GM18907 (cell line): ENCODE measurements around the gene TCEAL7.
"Not testable (repeated sequence)": the region's sequence is repeated elsewhere in the genome, so short reads cannot be mapped to it uniquely, and the experiment has no call there.

Source experiments
- ATAC-seq: cut with Tn5 transposase; IDR thresholded peaks from one replicate; pipeline ENCODE4 v1.9.1; 2021; ENCODE audit warnings: mild to moderate bottlenecking, moderate library complexity; ENCODE audit not compliant: unreplicated experiment

The TCEAL7 gene

DNA sequence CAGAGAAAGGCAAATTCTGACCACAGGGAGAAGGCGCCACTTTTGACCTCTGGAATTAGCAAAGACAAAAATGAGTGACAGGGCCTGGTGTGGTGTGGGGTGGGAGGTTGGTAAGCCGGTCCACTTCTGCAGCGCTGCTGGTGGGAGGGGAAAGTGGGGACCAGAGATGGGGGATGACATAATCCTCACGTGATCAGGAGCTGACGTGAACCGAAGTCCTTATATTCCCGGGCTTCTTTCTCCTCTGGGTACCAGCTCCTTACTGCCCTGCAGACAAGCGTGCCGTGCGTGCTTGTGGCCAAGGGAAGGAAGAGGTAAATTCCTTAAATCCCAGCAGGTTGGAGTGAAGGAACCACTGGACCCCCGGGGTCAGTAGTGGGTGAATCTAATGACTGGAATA is at the start of gene TCEAL7:
Gene TCEAL7 (plus strand): TSS at position 249 of the 400 bp plus-strand sequence. CDS start 1,165 bp downstream, outside the sequence.
- ATAC-seq: no peak

DNA sequence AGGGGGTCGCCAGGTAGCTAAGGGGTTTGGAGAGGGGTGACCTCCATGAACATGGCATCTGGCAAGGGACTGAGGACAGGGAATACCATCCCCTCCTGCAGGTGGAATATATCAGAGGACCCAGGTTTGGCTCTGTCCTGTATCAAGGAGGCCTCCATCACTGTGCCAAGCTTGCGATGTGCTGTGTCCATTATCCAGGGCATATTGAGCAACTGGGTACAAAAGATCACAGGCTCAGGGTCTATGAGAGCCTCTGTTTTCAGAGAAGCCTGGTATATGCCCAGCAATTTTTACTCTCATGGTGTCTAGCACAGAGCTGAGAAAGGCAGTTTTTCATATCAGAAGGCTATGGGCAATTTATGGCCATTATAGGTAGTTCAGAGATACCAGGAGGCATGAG is 36.9 kb upstream of the TCEAL7 start:
- no peak for ATAC-seq

DNA sequence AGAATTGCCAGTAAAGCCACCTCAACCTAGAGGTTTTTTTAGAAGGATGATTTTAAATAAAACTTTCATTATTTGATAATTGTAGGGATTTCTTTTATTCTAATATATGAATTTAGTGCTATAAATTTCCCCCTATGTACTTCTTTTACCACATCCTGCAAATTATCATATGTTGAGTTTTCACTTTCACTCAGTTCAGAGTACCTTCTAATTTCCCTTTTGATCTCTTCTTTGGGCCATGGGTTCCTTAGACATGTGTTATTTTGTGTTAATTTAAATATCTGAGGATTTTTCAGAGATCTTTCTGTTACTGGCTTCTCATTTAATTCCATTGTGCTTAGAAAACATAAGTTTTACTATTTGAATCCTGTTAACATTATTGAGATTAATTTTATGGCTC is 25.3 kb upstream of the TCEAL7 start:
- no peak for ATAC-seq

- ATAC-seq: not testable (repeated sequence)
Measured at GRCh38 chrX:103305666-103306065, 24.4 kb upstream of the TCEAL7 start.

GRCh38 chrX:103309860-103310554 is 20.0 kb upstream of the TCEAL7 start:
- peak; percentile 3 for ATAC-seq

DNA sequence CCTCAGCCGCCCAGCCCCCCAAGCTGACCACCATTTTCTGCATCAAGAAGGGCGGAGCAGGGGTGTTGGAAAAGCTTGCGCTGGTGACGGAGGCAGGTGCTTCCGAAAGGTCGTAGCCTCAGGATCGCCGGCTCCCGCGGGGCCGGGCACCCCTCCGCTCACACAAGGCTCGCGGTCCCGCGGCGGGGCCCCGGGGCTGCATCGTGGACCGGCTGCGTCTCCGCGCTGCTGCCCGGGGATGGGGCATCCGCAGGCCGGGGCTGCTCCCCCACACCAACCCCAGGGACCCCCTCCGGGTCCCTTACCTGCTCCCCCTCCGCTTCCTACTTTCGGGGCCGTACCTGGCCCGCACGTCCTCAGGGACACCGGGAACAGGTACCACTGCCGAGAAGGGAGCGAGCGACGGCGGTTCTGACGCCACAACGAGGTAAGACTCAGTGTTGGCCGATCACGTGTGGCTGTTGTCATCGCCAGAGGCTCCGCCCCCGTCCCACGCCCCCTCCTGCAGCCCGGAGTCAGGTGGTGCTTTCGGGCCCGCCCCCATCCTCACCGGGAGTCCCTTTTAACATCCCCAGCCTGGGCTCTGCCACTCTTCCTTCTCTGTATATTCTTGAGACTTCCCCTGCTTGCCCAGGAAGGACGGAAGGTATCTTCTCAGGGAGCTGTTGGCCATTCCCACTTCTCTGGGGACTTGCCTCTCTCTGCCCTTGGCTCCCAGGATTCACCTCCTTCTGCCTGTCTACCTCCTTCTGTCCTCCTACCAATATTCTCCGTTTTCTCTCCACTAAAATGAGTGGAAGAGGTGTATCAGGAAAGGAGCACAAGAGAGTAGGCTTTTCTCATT is 19.3 kb upstream of the TCEAL7 start, which contains the start of gene BEX2:
Gene BEX2 (minus strand): TSS at position 436 of the 844 bp plus-strand sequence. CDS start 1,014 bp downstream, outside the sequence.
- peak; percentile 97 for ATAC-seq

- no peak for ATAC-seq
Measured at GRCh38 chrX:103311399-103311780, 18.6 kb upstream of the TCEAL7 start.

- no peak for ATAC-seq
Measured at GRCh38 chrX:103330681-103331288, 746 bp downstream of the TCEAL7 start.

DNA sequence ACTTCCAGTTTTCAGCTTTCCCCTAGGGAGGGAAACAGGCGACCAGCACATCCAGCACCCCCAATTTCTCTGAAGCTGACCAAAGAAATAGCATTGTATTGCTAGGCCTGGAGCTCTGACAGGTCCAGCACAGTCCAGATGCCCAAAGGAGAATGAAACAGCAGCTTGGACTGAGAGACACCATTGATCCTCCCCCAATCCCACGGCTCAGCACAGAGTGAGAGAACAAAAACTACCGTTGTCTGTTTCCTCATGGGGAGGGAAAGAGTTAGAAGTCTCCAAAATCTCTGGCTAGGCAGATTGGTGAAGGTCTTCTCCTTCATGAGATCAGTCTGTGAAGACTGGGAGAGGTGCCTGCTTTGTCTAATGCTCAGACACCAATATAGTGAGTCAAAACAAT is 8.6 kb downstream of the TCEAL7 start:
- ATAC-seq: no peak

- peak; percentile 73 for ATAC-seq
Measured at GRCh38 chrX:103343105-103343504, 13.1 kb downstream of the TCEAL7 start.

DNA sequence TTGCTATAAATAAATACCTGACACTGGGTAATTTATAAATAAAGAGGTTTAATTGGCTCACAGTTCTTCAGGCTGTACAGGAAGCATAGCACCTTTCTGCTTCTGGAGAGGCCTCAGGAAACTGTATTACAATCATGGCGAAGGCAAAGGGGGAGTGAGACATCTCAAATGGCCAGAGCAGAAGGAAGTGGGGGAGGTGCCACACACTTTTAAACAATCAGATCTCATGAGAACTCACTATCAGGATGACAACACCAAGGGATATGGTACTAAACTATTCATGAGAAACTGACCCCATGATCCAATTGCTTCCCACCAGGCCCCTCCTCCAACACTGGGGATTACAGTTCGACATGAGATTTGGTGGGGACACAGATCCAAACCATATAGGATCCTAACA is 14.6 kb downstream of the TCEAL7 start:
- no peak for ATAC-seq

GRCh38 chrX:103347682-103348397 is 17.8 kb downstream of the TCEAL7 start:
- no peak for ATAC-seq

DNA sequence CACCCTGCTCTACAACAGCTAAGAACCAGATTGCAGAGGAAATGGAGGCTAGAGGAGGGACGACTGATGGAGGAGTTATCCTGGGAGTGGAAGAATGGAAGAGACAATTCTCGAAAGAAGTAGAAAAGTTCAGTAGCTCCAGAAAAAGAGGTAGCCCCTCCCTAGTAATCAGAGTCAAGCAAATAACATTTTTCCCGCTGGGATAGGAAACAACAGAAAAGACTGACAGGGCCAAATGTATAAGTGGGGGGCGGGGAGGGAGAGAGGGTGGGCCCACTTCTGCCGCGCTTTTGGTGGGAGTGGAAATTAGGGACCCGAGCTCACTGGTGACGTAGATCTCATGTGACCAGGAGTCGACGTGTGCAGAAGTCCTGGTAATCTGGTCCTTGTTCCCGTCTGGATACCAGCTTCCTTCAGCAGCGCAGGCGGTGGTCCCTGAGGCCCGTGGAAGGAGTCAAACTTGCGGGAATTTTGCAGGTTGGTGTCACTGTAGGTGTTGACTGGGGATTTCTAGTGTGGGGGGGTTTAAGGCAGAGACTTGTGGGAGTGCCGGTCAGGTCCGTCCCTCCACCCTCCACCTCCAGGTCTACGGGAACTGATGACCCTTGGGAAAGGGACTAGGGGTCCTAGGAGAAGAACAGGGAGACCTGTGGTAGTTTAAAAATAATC is 26.2 kb downstream of the TCEAL7 start, which contains the start of gene TCEAL9:
Gene TCEAL9 (plus strand): TSS at position 377 of the 669 bp plus-strand sequence. CDS start 1,179 bp downstream, outside the sequence.
- no peak for ATAC-seq

DNA sequence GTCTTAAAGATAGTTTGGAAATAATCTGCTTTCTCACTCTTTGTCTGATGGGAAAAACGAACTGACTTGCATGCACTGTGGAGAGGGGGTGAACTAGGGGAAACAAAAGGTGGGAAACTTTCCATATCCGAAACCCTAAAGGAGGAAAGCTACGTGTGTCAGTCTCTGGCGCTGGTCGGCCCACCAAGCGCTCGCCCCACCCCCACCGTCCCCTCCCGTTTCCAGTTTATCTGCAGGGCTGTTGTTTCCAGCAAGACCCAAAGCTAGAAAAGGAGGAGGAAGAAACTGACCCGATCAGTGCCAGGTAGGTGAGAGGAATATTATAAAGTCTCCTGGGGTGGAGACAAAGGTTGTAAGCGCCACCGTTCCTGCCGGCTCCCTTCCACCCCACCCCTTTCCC is 26.8 kb downstream of the TCEAL7 start:
- ATAC-seq: no peak

- ATAC-seq: no peak
Measured at GRCh38 chrX:103357871-103358270, 27.8 kb downstream of the TCEAL7 start.

- not testable (repeated sequence) for ATAC-seq
Measured at GRCh38 chrX:103359605-103360004, 29.6 kb downstream of the TCEAL7 start.

GRCh38 chrX:103360092-103360491 is 30.1 kb downstream of the TCEAL7 start:
- ATAC-seq: no peak

DNA sequence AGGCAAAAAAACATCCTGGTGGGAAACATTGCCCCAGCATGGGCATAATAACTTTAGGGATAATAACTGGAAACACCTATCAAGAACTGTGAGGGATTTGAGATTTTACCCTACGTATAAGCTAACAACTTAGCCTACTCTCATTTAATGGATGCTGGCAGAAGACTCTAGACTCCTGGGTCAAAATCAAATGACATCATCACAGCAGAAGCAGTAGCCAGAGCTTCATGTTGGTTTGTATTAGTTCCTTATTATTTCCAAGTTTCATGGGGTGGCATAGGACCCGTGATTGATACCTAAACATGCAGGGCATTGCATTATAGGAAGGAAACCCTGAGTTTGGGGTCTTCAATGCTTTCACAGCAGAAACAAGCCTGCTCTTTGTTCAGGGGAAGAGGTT is 30.9 kb downstream of the TCEAL7 start:
- ATAC-seq: no peak

DNA sequence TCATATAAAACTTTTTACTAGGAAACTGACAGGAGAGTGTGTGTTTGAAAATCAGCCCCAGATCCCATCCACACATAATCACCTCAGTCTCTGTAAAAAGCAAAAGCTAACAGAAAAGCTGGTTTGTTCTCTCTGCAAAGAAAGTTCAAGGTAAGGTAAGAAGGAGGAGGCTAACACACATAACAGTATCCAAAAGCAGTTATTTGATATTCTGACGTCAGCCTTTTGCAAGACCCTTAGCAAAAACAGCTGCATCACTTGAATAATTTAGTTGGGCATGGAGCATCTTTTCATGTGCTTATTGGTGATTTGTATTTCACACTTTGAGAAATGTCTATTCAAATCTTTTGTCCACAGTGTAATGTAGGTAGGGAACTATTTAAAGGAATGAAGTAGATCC is 31.8 kb downstream of the TCEAL7 start:
- ATAC-seq: no peak

GRCh38 chrX:103362474-103362873 is 32.4 kb downstream of the TCEAL7 start:
- no peak for ATAC-seq
